HepG2 (cell line): Measurements from ENCODE around the gene ITSN2. TPM values are rescaled to one million over a fixed set of nuclear protein-coding genes. Genes with fewer than 3 reads are reported as not detected.

Experiments
- CC2D1A ChIP-seq: sonication (generic); formaldehyde crosslinking; IDR thresholded peaks from 2 replicates; pipeline ENCODE4 v1.8.1; 2023; ENCODE audit warnings: mild to moderate bottlenecking, missing genetic modification reagents
- HNF4G ChIP-seq, 2 experiments: sonication (generic) in 1 of 2; formaldehyde crosslinking in 1 of 2; IDR thresholded peaks; 2 replicates each; pipeline versions ENCODE4 v1.4.0 to v1.6.1; 2011 to 2020; ENCODE audit warnings: borderline replicate concordance in 2 of 2, low read depth in 2 of 2, mild to moderate bottlenecking in 2 of 2, low read length in 1 of 2, missing genetic modification reagents in 1 of 2, moderate library complexity in 1 of 2
- ISL2 ChIP-seq: sonication (generic); formaldehyde crosslinking; IDR thresholded peaks from 2 replicates; pipeline ENCODE4 v1.5.0; 2020; ENCODE audit warnings: missing genetic modification reagents
- PAXIP1 ChIP-seq: sonication (generic); formaldehyde crosslinking; conservative IDR thresholded peaks from 2 replicates; pipeline ENCODE4 v1.4.0; 2020; ENCODE audit warnings: mild to moderate bottlenecking, missing genetic modification reagents, moderate library complexity
- RARA ChIP-seq: IDR thresholded peaks from 2 replicates; pipeline ENCODE4 v1.6.1; 2016; ENCODE audit warnings: missing genetic modification reagents, missing compliant biosample characterization
- SIN3A ChIP-seq: IDR thresholded peaks from 2 replicates; pipeline ENCODE4 v1.6.1; 2011; ENCODE audit warnings: low read depth, mild to moderate bottlenecking, control low read depth, low read length, borderline replicate concordance
- ZBTB7A ChIP-seq: sonication (generic); formaldehyde crosslinking; IDR thresholded peaks from 2 replicates; pipeline ENCODE4 v1.8.0; 2022; ENCODE audit warnings: mild to moderate bottlenecking, missing genetic modification reagents
- ZMAT3 ChIP-seq: sonication (generic); formaldehyde crosslinking; conservative IDR thresholded peaks from 2 replicates; pipeline ENCODE4 v1.7.0; 2021; ENCODE audit warnings: missing genetic modification reagents
- polyA plus RNA-seq, 8 experiments: library from polyadenylated mRNA; depleted of rRNA in 3 of 8; stranded (reverse) in 7 of 8; unstranded in 1 of 8; fragments of >200 nt; fragmentation: Illumina TruSeq in 4 of 8; extraction: Trizol in 4 of 8; gene quantifications; 2 replicates each; pipeline versions ENCODE4 v1.2.1 to v1.2.3, GENCODE V29; 2011 to 2016; ENCODE audit warnings: low read depth in 4 of 8, missing spikeins in 1 of 8, mixed read lengths in 1 of 8; ENCODE audit not compliant: insufficient read depth in 1 of 8
- total RNA-seq, 5 experiments: library from RNA; depleted of rRNA; stranded (reverse); fragments of >200 nt; fragmentation: Illumina TruSeq; extraction: Trizol; gene quantifications; 2 replicates each; pipeline ENCODE4 v1.2.3, GENCODE V29; 2016; ENCODE audit warnings: low read depth in 1 of 5
- TF ChIP-seq, protein P1 (sequence below): sonication (generic); formaldehyde crosslinking; IDR thresholded peaks from 2 replicates; pipeline ENCODE4 v1.8.1; 2023; ENCODE audit warnings: mild to moderate bottlenecking, moderate library complexity, missing genetic modification reagents
- TF ChIP-seq, protein P2 (sequence below): sonication (generic); formaldehyde crosslinking; IDR thresholded peaks from 2 replicates; pipeline ENCODE4 v1.4.0; 2020; ENCODE audit warnings: mild to moderate bottlenecking, missing genetic modification reagents
- TF ChIP-seq, protein P3 (sequence below): sonication (generic); formaldehyde crosslinking; IDR thresholded peaks from 2 replicates; pipeline ENCODE4 v1.5.1; 2020; ENCODE audit warnings: mild to moderate bottlenecking, missing genetic modification reagents, borderline replicate concordance

ITSN2 gene
- total and polyA plus RNA-seq, 2 of the 13 experiments (the other 11 are each of a cell fraction or from before 2014, with no cell fraction given) = 26.0 to 26.6 TPM

GRCh38 chr2:24400207-24400907 is 40.0 kb upstream of the ITSN2 start (continued):
- TF ChIP-seq, protein P1, sequence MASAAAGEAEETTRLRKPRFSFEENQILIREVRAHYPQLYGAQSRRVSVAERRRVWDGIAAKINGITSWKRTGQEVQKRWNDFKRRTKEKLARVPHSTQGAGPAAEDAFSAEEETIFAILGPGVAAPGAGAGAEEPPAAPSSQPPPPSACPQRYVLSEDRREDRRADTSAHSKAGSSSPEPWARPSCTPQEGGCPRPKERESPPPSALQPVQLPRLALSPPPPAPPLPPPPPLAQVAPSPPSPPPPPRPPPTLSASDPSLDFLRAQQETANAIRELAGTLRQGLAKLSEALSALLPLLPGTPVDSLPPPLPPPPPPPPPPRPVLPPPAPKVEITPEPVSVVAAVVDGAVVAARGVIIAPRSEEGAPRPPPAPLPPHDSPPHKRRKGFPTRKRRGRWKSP = 0 out of 2 replicates have a peak, but pooled peaks have one; percentile 36
- TF ChIP-seq HNF4G (IDR thresholded peaks at IDR 0.05; ENCODE audit: borderline replicate concordance, low read depth, low read length) = no peak; the same call in 1 of the 2 replicates
- TF ChIP-seq HNF4G (CRISPR knock-in tag; IDR thresholded peaks at IDR 0.05; ENCODE audit: borderline replicate concordance, low read depth) = 0 out of 2 replicates have a peak, but pooled peaks have one; percentile 44
- TF ChIP-seq PAXIP1 = 0 out of 2 replicates have a peak, but pooled peaks have one; percentile 36
- TF ChIP-seq ZMAT3 (CRISPR knock-in tag) = 0 out of 2 replicates have a peak, but pooled peaks have one; percentile 40
- TF ChIP-seq, protein P2, sequence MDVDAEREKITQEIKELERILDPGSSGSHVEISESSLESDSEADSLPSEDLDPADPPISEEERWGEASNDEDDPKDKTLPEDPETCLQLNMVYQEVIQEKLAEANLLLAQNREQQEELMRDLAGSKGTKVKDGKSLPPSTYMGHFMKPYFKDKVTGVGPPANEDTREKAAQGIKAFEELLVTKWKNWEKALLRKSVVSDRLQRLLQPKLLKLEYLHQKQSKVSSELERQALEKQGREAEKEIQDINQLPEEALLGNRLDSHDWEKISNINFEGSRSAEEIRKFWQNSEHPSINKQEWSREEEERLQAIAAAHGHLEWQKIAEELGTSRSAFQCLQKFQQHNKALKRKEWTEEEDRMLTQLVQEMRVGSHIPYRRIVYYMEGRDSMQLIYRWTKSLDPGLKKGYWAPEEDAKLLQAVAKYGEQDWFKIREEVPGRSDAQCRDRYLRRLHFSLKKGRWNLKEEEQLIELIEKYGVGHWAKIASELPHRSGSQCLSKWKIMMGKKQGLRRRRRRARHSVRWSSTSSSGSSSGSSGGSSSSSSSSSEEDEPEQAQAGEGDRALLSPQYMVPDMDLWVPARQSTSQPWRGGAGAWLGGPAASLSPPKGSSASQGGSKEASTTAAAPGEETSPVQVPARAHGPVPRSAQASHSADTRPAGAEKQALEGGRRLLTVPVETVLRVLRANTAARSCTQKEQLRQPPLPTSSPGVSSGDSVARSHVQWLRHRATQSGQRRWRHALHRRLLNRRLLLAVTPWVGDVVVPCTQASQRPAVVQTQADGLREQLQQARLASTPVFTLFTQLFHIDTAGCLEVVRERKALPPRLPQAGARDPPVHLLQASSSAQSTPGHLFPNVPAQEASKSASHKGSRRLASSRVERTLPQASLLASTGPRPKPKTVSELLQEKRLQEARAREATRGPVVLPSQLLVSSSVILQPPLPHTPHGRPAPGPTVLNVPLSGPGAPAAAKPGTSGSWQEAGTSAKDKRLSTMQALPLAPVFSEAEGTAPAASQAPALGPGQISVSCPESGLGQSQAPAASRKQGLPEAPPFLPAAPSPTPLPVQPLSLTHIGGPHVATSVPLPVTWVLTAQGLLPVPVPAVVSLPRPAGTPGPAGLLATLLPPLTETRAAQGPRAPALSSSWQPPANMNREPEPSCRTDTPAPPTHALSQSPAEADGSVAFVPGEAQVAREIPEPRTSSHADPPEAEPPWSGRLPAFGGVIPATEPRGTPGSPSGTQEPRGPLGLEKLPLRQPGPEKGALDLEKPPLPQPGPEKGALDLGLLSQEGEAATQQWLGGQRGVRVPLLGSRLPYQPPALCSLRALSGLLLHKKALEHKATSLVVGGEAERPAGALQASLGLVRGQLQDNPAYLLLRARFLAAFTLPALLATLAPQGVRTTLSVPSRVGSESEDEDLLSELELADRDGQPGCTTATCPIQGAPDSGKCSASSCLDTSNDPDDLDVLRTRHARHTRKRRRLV (CRISPR knock-in tag) = 0 out of 2 replicates have a peak, but pooled peaks have one; percentile 43
- 0 out of 2 replicates have a peak, but pooled peaks have one; percentile 22 for TF ChIP-seq ISL2
- 0 out of 2 replicates have a peak, but pooled peaks have one; percentile 38 for TF ChIP-seq CC2D1A (CRISPR knock-in tag)
- 0 out of 2 replicates have a peak, but pooled peaks have one; percentile 31 for TF ChIP-seq SIN3A
- TF ChIP-seq ZBTB7A (CRISPR knock-in tag) = no peak
- TF ChIP-seq, protein P3, sequence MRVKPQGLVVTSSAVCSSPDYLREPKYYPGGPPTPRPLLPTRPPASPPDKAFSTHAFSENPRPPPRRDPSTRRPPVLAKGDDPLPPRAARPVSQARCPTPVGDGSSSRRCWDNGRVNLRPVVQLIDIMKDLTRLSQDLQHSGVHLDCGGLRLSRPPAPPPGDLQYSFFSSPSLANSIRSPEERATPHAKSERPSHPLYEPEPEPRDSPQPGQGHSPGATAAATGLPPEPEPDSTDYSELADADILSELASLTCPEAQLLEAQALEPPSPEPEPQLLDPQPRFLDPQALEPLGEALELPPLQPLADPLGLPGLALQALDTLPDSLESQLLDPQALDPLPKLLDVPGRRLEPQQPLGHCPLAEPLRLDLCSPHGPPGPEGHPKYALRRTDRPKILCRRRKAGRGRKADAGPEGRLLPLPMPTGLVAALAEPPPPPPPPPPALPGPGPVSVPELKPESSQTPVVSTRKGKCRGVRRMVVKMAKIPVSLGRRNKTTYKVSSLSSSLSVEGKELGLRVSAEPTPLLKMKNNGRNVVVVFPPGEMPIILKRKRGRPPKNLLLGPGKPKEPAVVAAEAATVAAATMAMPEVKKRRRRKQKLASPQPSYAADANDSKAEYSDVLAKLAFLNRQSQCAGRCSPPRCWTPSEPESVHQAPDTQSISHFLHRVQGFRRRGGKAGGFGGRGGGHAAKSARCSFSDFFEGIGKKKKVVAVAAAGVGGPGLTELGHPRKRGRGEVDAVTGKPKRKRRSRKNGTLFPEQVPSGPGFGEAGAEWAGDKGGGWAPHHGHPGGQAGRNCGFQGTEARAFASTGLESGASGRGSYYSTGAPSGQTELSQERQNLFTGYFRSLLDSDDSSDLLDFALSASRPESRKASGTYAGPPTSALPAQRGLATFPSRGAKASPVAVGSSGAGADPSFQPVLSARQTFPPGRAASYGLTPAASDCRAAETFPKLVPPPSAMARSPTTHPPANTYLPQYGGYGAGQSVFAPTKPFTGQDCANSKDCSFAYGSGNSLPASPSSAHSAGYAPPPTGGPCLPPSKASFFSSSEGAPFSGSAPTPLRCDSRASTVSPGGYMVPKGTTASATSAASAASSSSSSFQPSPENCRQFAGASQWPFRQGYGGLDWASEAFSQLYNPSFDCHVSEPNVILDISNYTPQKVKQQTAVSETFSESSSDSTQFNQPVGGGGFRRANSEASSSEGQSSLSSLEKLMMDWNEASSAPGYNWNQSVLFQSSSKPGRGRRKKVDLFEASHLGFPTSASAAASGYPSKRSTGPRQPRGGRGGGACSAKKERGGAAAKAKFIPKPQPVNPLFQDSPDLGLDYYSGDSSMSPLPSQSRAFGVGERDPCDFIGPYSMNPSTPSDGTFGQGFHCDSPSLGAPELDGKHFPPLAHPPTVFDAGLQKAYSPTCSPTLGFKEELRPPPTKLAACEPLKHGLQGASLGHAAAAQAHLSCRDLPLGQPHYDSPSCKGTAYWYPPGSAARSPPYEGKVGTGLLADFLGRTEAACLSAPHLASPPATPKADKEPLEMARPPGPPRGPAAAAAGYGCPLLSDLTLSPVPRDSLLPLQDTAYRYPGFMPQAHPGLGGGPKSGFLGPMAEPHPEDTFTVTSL (CRISPR knock-in tag) = 0 out of 2 replicates have a peak, but pooled peaks have one; percentile 34
- TF ChIP-seq RARA (CRISPR knock-in tag) = 0 out of 2 replicates have a peak, but pooled peaks have one; percentile 10
